PC-9 (cell line): ENCODE data around the gene ABTB2.

ENCODE experiments used
- CTCF ChIP-seq: fragments of 200-600 bp; sonication (generic); conservative IDR thresholded peaks from 2 replicates; pipeline ENCODE4 v1.6.1; 2017; ENCODE audit warnings: mixed run types, antibody characterized with exemption, mild to moderate bottlenecking, moderate library complexity
- EZH2 ChIP-seq: fragments of 200-600 bp; sonication (generic); IDR thresholded peaks from 2 replicates; pipeline ENCODE4 v1.8.0; 2017; ENCODE audit warnings: antibody characterized with exemption, low read depth

- TF ChIP-seq CTCF, result peak; percentile 40; the same call in 1 of the 2 replicates
- no peak for TF ChIP-seq EZH2
Measured at GRCh38 chr11:34194576-34195335, 163.1 kb downstream of the ABTB2 start.
